ENCODE data around the gene THSD7B.

GRCh38 chr2:137168552-137168951 lies 403.2 kb downstream of the THSD7B start:
- no peak for TF ChIP-seq YY1 (IDR thresholded peaks at IDR 0.05; ENCODE audit: insufficient read depth, insufficient read length)
- no peak for TF ChIP-seq ZNF274 (IDR thresholded peaks at IDR 0.05; ENCODE audit: low read depth, low read length)
- no peak for TF ChIP-seq SUZ12 (IDR thresholded peaks at IDR 0.05; ENCODE audit: extremely low read depth, insufficient read depth, insufficient read length)
